Nephron progenitor cell (in vitro differentiated cells): Measurements from ENCODE around the gene HYAL3.

Source experiments
- DNase-seq: peaks from one replicate; pipeline ENCODE4 v3.0.0; 2021
- H3K27ac Mint-ChIP-seq: 2 replicates; pipeline ENCODE4 v1.8.0; 2021; ENCODE audit warnings: mild to moderate bottlenecking, moderate library complexity, mixed read lengths
- H3K27me3 Mint-ChIP-seq: 2 replicates; pipeline ENCODE4 v1.8.0; 2021; ENCODE audit warnings: mild to moderate bottlenecking, low read depth, mixed read lengths; ENCODE audit not compliant: poor library complexity
- H3K36me3 Mint-ChIP-seq: 2 replicates; pipeline ENCODE4 v1.8.0; 2021; ENCODE audit warnings: low read depth, mixed read lengths
- H3K4me1 Mint-ChIP-seq: 2 replicates; pipeline ENCODE4 v1.8.0; 2021; ENCODE audit warnings: mixed read lengths
- H3K4me3 Mint-ChIP-seq: 2 replicates; pipeline ENCODE4 v1.8.0; 2021; ENCODE audit warnings: mild to moderate bottlenecking, moderate library complexity, mixed read lengths
- H3K9me3 Mint-ChIP-seq: 2 replicates; pipeline ENCODE4 v1.8.0; 2021; ENCODE audit warnings: mild to moderate bottlenecking, moderate library complexity, mixed read lengths
- CTCF ChIP-seq: fragments of 200-600 bp; sonication (generic); IDR thresholded peaks from 2 replicates; pipeline ENCODE4 v1.5.0; 2021; ENCODE audit warnings: antibody characterized with exemption

HYAL3 gene

GRCh38 chr3:50299929-50300680, 900 bp upstream of the HYAL3 start:
- DNase-seq = no peak

GRCh38 chr3:50299638-50299928, 378 bp upstream of the HYAL3 start:
- H3K4me3 Mint-ChIP-seq = peak overlapping the region; percentile 96
- H3K9me3 Mint-ChIP-seq = no peaks in the 10 kb centered on the region
- DNase-seq = no peak
- no peaks in the 10 kb centered on the region for H3K36me3 Mint-ChIP-seq
- H3K4me1 Mint-ChIP-seq = peaks cover 29% of the 10 kb centered on the region
- TF ChIP-seq CTCF = no peak
- H3K27ac Mint-ChIP-seq = peak overlapping the region; percentile 95
- peaks cover 5% of the 10 kb centered on the region for H3K27me3 Mint-ChIP-seq

More at GRCh38 chr3:50299929-50300680, 900 bp upstream of the HYAL3 start:
- H3K27ac Mint-ChIP-seq = peak overlapping the region; percentile 54
- no peaks in the 10 kb centered on the region for H3K9me3 Mint-ChIP-seq
- peaks cover 5% of the 10 kb centered on the region for H3K27me3 Mint-ChIP-seq
- peaks cover 29% of the 10 kb centered on the region for H3K4me1 Mint-ChIP-seq
- H3K36me3 Mint-ChIP-seq = no peaks in the 10 kb centered on the region
- no peak for TF ChIP-seq CTCF
- peak overlapping the region; percentile 96 for H3K4me3 Mint-ChIP-seq

- no peaks in the 10 kb centered on the region for H3K9me3 Mint-ChIP-seq
- H3K36me3 Mint-ChIP-seq = no peaks in the 10 kb centered on the region
- no peak overlapping the region for H3K27ac Mint-ChIP-seq
- peak overlapping the region; percentile 96 for H3K4me3 Mint-ChIP-seq
- no peak for DNase-seq
- peaks cover 5% of the 10 kb centered on the region for H3K27me3 Mint-ChIP-seq
- no peak for TF ChIP-seq CTCF
- H3K4me1 Mint-ChIP-seq = peaks cover 27% of the 10 kb centered on the region
Observed at GRCh38 chr3:50297896-50298725, 1.1 kb downstream of the HYAL3 start.

- Mint-ChIP-seq H3K4me1 (peaks cover 28% of the 10 kb centered on the region), H3K4me3 (no peak overlapping the region), H3K27me3 (peaks cover 5% of the 10 kb centered on the region), H3K9me3 (no peaks in the 10 kb centered on the region), H3K27ac (no peak overlapping the region), H3K36me3 (no peaks in the 10 kb centered on the region)
- DNase-seq = no peak
- TF ChIP-seq CTCF = no peak
Observed at GRCh38 chr3:50297384-50297775, 1.8 kb downstream of the HYAL3 start.

GRCh38 chr3:50296721-50297383, 2.4 kb downstream of the HYAL3 start:
- H3K4me3 Mint-ChIP-seq = no peak overlapping the region

More at GRCh38 chr3:50296721-50297383, 2.4 kb downstream of the HYAL3 start:
- DNase-seq = no peak
- H3K27ac Mint-ChIP-seq = no peak overlapping the region
- H3K27me3 Mint-ChIP-seq = peaks cover 5% of the 10 kb centered on the region
- H3K4me1 Mint-ChIP-seq = peaks cover 26% of the 10 kb centered on the region
- no peaks in the 10 kb centered on the region for H3K36me3 Mint-ChIP-seq
- TF ChIP-seq CTCF = no peak
- no peaks in the 10 kb centered on the region for H3K9me3 Mint-ChIP-seq
